SIG-M5 treated with dmso at 0.1 percent for 504 hours (cell line): ENCODE measurements around the gene TMEM175.

Experiments used
- DNase-seq: peaks from one replicate; lab custom pipeline; 2025; ENCODE audit not compliant: unreplicated experiment; lab: John Stamatoyannopoulos, UW

The TMEM175 gene

GRCh38 chr4:898869-899555 is 33.2 kb upstream of the TMEM175 start:
- DNase-seq, result no peak

- DNase-seq, result no peak
Measured at GRCh38 chr4:899556-899906, 32.7 kb upstream of the TMEM175 start.

- DNase-seq, result no peak
Measured at GRCh38 chr4:900073-900472, 32.2 kb upstream of the TMEM175 start.

- DNase-seq, result no peak
Measured at GRCh38 chr4:900721-901120, 31.5 kb upstream of the TMEM175 start.

GRCh38 chr4:901192-901910 is 30.9 kb upstream of the TMEM175 start:
- DNase-seq, result no peak

GRCh38 chr4:903066-904046 is 28.9 kb upstream of the TMEM175 start:
- no peak for DNase-seq

GRCh38 chr4:905485-906338 is 26.5 kb upstream of the TMEM175 start:
- DNase-seq, result no peak

- DNase-seq, result no peak
Measured at GRCh38 chr4:906339-907102, 25.7 kb upstream of the TMEM175 start.

- no peak for DNase-seq
Measured at GRCh38 chr4:907103-907400, 25.2 kb upstream of the TMEM175 start.

GRCh38 chr4:907691-908425 is 24.4 kb upstream of the TMEM175 start:
- no peak for DNase-seq

GRCh38 chr4:909131-909571 is 23.1 kb upstream of the TMEM175 start:
- DNase-seq, result no peak

- DNase-seq, result no peak
Measured at GRCh38 chr4:909821-910220, 22.4 kb upstream of the TMEM175 start.

- no peak for DNase-seq
Measured at GRCh38 chr4:910366-911091, 21.7 kb upstream of the TMEM175 start.

GRCh38 chr4:911221-911751 is 21.0 kb upstream of the TMEM175 start:
- no peak for DNase-seq

- no peak for DNase-seq
Measured at GRCh38 chr4:911871-912490, 20.3 kb upstream of the TMEM175 start.

GRCh38 chr4:912548-913279 is 19.5 kb upstream of the TMEM175 start:
- no peak for DNase-seq

GRCh38 chr4:913280-913618 is 19.0 kb upstream of the TMEM175 start:
- DNase-seq, result no peak

- DNase-seq, result no peak
Measured at GRCh38 chr4:914531-914930, 17.7 kb upstream of the TMEM175 start.
